Measurements from ENCODE around the gene MTMR2.
"Not testable (repeated sequence)": the region's sequence is repeated elsewhere in the genome, so short reads cannot be mapped to it uniquely, and the experiment has no call there.

The MTMR2 gene

DNA sequence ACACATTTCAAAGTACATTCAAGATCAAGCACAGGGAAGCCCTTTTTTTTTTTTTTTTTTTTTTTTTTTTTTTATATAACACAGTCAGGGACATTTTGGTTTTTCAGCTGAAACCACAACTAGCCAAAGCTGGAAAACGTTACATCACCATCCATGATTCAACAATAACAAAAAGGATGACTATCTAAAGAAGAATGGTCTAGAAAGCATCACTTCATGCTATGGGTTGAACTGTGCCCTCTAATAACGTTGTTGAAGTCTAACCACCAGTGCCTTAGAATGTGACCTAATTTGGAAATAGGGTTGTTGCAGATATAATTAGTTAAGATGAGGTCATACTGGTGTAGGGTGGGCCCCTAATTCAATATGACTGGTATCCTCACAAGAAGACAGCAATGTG is 46.6 kb downstream of the MTMR2 start:
- DNase-seq (ENCODE audit: insufficient read length, low spot score): no peak
- no peak for FAIRE-seq
- TF ChIP-seq, protein P1, sequence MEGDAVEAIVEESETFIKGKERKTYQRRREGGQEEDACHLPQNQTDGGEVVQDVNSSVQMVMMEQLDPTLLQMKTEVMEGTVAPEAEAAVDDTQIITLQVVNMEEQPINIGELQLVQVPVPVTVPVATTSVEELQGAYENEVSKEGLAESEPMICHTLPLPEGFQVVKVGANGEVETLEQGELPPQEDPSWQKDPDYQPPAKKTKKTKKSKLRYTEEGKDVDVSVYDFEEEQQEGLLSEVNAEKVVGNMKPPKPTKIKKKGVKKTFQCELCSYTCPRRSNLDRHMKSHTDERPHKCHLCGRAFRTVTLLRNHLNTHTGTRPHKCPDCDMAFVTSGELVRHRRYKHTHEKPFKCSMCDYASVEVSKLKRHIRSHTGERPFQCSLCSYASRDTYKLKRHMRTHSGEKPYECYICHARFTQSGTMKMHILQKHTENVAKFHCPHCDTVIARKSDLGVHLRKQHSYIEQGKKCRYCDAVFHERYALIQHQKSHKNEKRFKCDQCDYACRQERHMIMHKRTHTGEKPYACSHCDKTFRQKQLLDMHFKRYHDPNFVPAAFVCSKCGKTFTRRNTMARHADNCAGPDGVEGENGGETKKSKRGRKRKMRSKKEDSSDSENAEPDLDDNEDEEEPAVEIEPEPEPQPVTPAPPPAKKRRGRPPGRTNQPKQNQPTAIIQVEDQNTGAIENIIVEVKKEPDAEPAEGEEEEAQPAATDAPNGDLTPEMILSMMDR (IDR thresholded peaks at IDR 0.05; ENCODE audit: insufficient read depth, missing control alignments): no peak

- DNase-seq (ENCODE audit: insufficient read length, low spot score); FAIRE-seq: not testable (repeated sequence)
Measured at GRCh38 chr11:95870877-95871276, 53.0 kb downstream of the MTMR2 start.

- FAIRE-seq (no peak), DNase-seq (ENCODE audit: insufficient read length, low spot score) (no peak)
- TF ChIP-seq, protein P1 (IDR thresholded peaks at IDR 0.05; ENCODE audit: insufficient read depth, missing control alignments): no peak
Measured at GRCh38 chr11:95867105-95867504, 56.8 kb downstream of the MTMR2 start.

- TF ChIP-seq, protein P1 (IDR thresholded peaks at IDR 0.05; ENCODE audit: insufficient read depth, missing control alignments): no peak
- no peak for DNase-seq (ENCODE audit: insufficient read length, low spot score)
- no peak for FAIRE-seq
Measured at GRCh38 chr11:95863486-95864140, 60.3 kb downstream of the MTMR2 start.

GRCh38 chr11:95860024-95860423 is 63.9 kb downstream of the MTMR2 start:
- DNase-seq (ENCODE audit: insufficient read length, low spot score); FAIRE-seq: not testable (repeated sequence)

GRCh38 chr11:95854362-95854761 is 69.5 kb downstream of the MTMR2 start:
- not testable (repeated sequence) for FAIRE-seq; DNase-seq (ENCODE audit: insufficient read length, low spot score)

DNA sequence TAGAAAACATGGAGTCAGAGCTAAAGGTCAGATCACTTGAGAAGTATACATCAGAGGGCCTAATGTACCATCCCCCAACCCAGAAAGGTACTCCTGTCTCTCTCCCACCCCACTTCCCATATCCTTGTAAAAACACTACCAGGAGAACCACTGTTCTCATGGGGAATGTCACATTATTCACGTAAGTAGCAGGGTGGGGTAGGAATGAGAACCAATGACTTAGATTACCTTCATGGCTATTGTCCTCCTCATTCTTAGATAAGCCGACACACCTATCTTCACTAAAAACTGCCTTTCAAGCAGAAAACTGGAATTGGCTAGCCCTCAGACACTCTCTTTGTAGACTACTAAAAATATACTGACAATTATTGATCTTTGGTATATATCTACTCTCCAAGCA is 70.0 kb downstream of the MTMR2 start:
- DNase-seq (ENCODE audit: insufficient read length, low spot score): no peak
- TF ChIP-seq, protein P1 (IDR thresholded peaks at IDR 0.05; ENCODE audit: insufficient read depth, missing control alignments): no peak
- FAIRE-seq: no peak

DNA sequence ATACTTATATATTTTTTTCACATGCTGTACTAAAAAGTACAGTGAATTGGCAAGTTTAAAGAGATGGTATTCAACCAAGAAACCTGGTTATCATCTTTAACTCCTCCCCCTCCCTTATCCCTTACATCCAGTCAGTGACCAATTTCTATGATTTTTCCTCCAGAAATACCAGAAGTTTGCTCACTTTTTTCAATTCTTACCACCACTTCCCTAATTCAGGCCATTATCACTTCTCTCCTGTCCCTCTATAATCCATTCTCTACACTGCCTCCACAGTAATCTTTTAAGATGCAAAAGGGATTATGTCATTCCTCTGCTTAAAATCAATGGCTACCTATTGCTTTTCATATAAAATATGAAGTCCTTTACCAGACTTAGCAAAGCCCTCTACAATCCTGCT is 70.8 kb downstream of the MTMR2 start:
- DNase-seq (ENCODE audit: insufficient read length, low spot score) (peak; percentile 15), FAIRE-seq (no peak)
- TF ChIP-seq, protein P1 (IDR thresholded peaks at IDR 0.05; ENCODE audit: insufficient read depth, missing control alignments): no peak

DNA sequence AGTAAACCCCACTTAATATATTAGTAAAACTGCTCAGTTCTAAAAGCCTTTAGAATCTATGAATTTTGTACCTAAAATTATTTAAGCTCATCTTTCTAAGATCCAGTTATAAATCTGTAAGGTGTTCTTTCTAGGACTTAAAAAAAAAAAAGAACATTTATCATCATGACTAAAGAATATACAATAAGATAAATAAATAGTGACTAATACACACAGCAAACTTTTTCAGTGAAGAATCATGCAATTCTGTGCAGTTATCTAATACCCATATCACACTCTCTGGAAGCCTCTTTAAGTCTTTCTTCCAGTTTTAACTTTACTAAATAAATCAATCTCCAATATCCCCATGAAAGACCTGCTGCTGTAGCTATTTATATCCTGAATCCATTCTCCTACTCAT is 73.8 kb downstream of the MTMR2 start:
- DNase-seq (ENCODE audit: insufficient read length, low spot score) (no peak), FAIRE-seq (no peak)
- TF ChIP-seq, protein P1 (IDR thresholded peaks at IDR 0.05; ENCODE audit: insufficient read depth, missing control alignments): no peak

Measured in D721Med (cell line).